NT2/D1 (cell line): ENCODE data around the gene ZBTB46.

ENCODE experiments used
- DNase-seq: peaks from one replicate; pipeline ENCODE4 v3.0.0-alpha.2; 2011; ENCODE audit warnings: low read depth, low spot score
- H3K27me3 ChIP-seq: 2 replicates; pipeline ENCODE4 v1.6.0; 2011; ENCODE audit warnings: mild to moderate bottlenecking; ENCODE audit not compliant: insufficient read length, insufficient read depth
- H3K36me3 ChIP-seq: 2 replicates; pipeline ENCODE4 v1.6.1; 2011; ENCODE audit warnings: mild to moderate bottlenecking, low read length, mixed read lengths; ENCODE audit not compliant: insufficient read depth, insufficient read length
- H3K4me1 ChIP-seq: 2 replicates; pipeline ENCODE4 v1.5.1; 2011; ENCODE audit not compliant: insufficient read depth, insufficient read length
- H3K4me3 ChIP-seq: 2 replicates; pipeline ENCODE4 v1.5.1; 2011; ENCODE audit warnings: low read depth; ENCODE audit not compliant: insufficient read length
- H3K9ac ChIP-seq: 2 replicates; pipeline ENCODE4 v1.6.0; 2011; ENCODE audit warnings: low read depth; ENCODE audit not compliant: insufficient read length
- H3K9me3 ChIP-seq: 2 replicates; pipeline ENCODE4 v1.5.1; 2011; ENCODE audit warnings: mild to moderate bottlenecking, low read length; ENCODE audit not compliant: insufficient read depth
- SUZ12 ChIP-seq: IDR thresholded peaks from 2 replicates; pipeline ENCODE4 v1.6.1; 2011; ENCODE audit not compliant: insufficient read length, insufficient read depth; ENCODE audit errors: extremely low read depth
- YY1 ChIP-seq: IDR thresholded peaks from 2 replicates; pipeline ENCODE4 v1.6.1; 2011; ENCODE audit not compliant: insufficient read length, insufficient read depth
- ZNF274 ChIP-seq: IDR thresholded peaks from 2 replicates; pipeline ENCODE4 v1.6.1; 2011; ENCODE audit warnings: mild to moderate bottlenecking, low read depth, low read length

ZBTB46 gene

GRCh38 chr20:63846888-63847236 is 15.8 kb upstream of the ZBTB46 start:
- peak overlapping the region; percentile 33 for H3K4me3 ChIP-seq
- no peaks in the 10 kb centered on the region for H3K36me3 ChIP-seq
- no peaks in the 10 kb centered on the region for H3K9me3 ChIP-seq
- H3K4me1 ChIP-seq = peaks cover 31% of the 10 kb centered on the region
- no peak for DNase-seq
- TF ChIP-seq ZNF274 (no peak), YY1 (no peak), SUZ12 (no peak)
- peak overlapping the region; percentile 68 for H3K9ac ChIP-seq
- H3K27me3 ChIP-seq = no peaks in the 10 kb centered on the region

- Histone ChIP-seq H3K4me1 (peaks cover 31% of the 10 kb centered on the region), H3K36me3 (no peaks in the 10 kb centered on the region), H3K9me3 (no peaks in the 10 kb centered on the region), H3K4me3 (peak overlapping the region; percentile 49), H3K27me3 (no peaks in the 10 kb centered on the region), H3K9ac (peak overlapping the region; percentile 88)
- TF ChIP-seq YY1 (no peak), ZNF274 (no peak), SUZ12 (no peak)
- no peak for DNase-seq
Observed at GRCh38 chr20:63846128-63846771, 15.2 kb upstream of the ZBTB46 start.

GRCh38 chr20:63844511-63844991 is 13.5 kb upstream of the ZBTB46 start:
- Histone ChIP-seq H3K9ac (no peak overlapping the region), H3K36me3 (no peaks in the 10 kb centered on the region), H3K4me3 (no peak overlapping the region), H3K9me3 (no peaks in the 10 kb centered on the region), H3K27me3 (no peaks in the 10 kb centered on the region), H3K4me1 (peaks cover 30% of the 10 kb centered on the region)
- no peak for TF ChIP-seq YY1
- TF ChIP-seq SUZ12 = no peak
- no peak for TF ChIP-seq ZNF274
- DNase-seq = no peak

- no peaks in the 10 kb centered on the region for H3K9me3 ChIP-seq
- no peak overlapping the region for H3K9ac ChIP-seq
- H3K4me3 ChIP-seq = no peak overlapping the region
- no peak for TF ChIP-seq SUZ12
- TF ChIP-seq ZNF274 = no peak
- no peak for TF ChIP-seq YY1
- peaks cover 30% of the 10 kb centered on the region for H3K4me1 ChIP-seq
- no peaks in the 10 kb centered on the region for H3K36me3 ChIP-seq
- H3K27me3 ChIP-seq = no peaks in the 10 kb centered on the region
- no peak for DNase-seq
Observed at GRCh38 chr20:63843778-63844177, 12.7 kb upstream of the ZBTB46 start.

- Histone ChIP-seq H3K27me3 (no peaks in the 10 kb centered on the region), H3K9ac (peak overlapping the region; percentile 26), H3K9me3 (no peaks in the 10 kb centered on the region), H3K4me1 (peaks cover 25% of the 10 kb centered on the region), H3K4me3 (no peak overlapping the region), H3K36me3 (no peaks in the 10 kb centered on the region)
- TF ChIP-seq ZNF274 (no peak), SUZ12 (no peak), YY1 (no peak)
- DNase-seq = no peak
Observed at GRCh38 chr20:63843222-63843621, 12.2 kb upstream of the ZBTB46 start.

GRCh38 chr20:63842258-63842657 is 11.2 kb upstream of the ZBTB46 start:
- no peaks in the 10 kb centered on the region for H3K27me3 ChIP-seq
- H3K4me1 ChIP-seq = peaks cover 21% of the 10 kb centered on the region
- no peaks in the 10 kb centered on the region for H3K36me3 ChIP-seq
- no peak for DNase-seq
- no peak overlapping the region for H3K4me3 ChIP-seq
- H3K9ac ChIP-seq = no peak overlapping the region
- H3K9me3 ChIP-seq = no peaks in the 10 kb centered on the region
- TF ChIP-seq SUZ12 = no peak
- TF ChIP-seq YY1 = no peak
- TF ChIP-seq ZNF274 = no peak

- Histone ChIP-seq H3K36me3 (no peaks in the 10 kb centered on the region), H3K4me3 (peak overlapping the region; percentile 3), H3K9ac (peak overlapping the region; percentile 61), H3K4me1 (peaks cover 15% of the 10 kb centered on the region), H3K9me3 (no peaks in the 10 kb centered on the region), H3K27me3 (no peaks in the 10 kb centered on the region)
- TF ChIP-seq ZNF274 (no peak), YY1 (no peak), SUZ12 (no peak)
- no peak for DNase-seq
Observed at GRCh38 chr20:63840405-63840828, 9.4 kb upstream of the ZBTB46 start.

GRCh38 chr20:63839620-63840019 is 8.6 kb upstream of the ZBTB46 start:
- Histone ChIP-seq H3K9me3 (no peaks in the 10 kb centered on the region), H3K4me1 (peaks cover 12% of the 10 kb centered on the region), H3K27me3 (no peaks in the 10 kb centered on the region), H3K9ac (peak overlapping the region; percentile 36), H3K4me3 (no peak overlapping the region), H3K36me3 (no peaks in the 10 kb centered on the region)
- TF ChIP-seq SUZ12 (no peak), YY1 (no peak), ZNF274 (no peak)
- DNase-seq = no peak
